Endothelial cell (in vitro differentiated cells): Measurements from ENCODE around the gene ICA1. TPM values are rescaled to one million over a fixed set of nuclear protein-coding genes. Genes with fewer than 3 reads are reported as not detected.

Experiments used
- DNase-seq: peaks from one replicate; pipeline ENCODE4 v3.0.0; 2021; ENCODE audit warnings: low spot score
- H3K27ac Mint-ChIP-seq: one replicate; pipeline ENCODE4 v1.8.0; 2021; ENCODE audit warnings: mixed read lengths, inconsistent platforms; ENCODE audit not compliant: unreplicated experiment
- H3K27me3 Mint-ChIP-seq: one replicate; pipeline ENCODE4 v1.8.0; 2021; ENCODE audit warnings: mild to moderate bottlenecking, moderate library complexity, mixed read lengths, inconsistent platforms; ENCODE audit not compliant: unreplicated experiment
- H3K36me3 Mint-ChIP-seq: one replicate; pipeline ENCODE4 v1.8.0; 2021; ENCODE audit warnings: mild to moderate bottlenecking, low read depth, mixed read lengths, inconsistent platforms; ENCODE audit not compliant: unreplicated experiment
- H3K4me1 Mint-ChIP-seq: one replicate; pipeline ENCODE4 v1.8.0; 2021; ENCODE audit warnings: mild to moderate bottlenecking, mixed read lengths, inconsistent platforms; ENCODE audit not compliant: unreplicated experiment
- H3K4me3 Mint-ChIP-seq: one replicate; pipeline ENCODE4 v1.8.0; 2021; ENCODE audit warnings: mild to moderate bottlenecking, mixed read lengths, inconsistent platforms; ENCODE audit not compliant: unreplicated experiment
- H3K9me3 Mint-ChIP-seq: one replicate; pipeline ENCODE4 v1.8.0; 2021; ENCODE audit warnings: mixed read lengths, inconsistent platforms; ENCODE audit not compliant: unreplicated experiment
- CTCF ChIP-seq: fragments of 200-600 bp; sonication (generic); IDR thresholded peaks from one replicate; pipeline ENCODE4 v1.5.0; 2021; ENCODE audit warnings: antibody characterized with exemption; ENCODE audit not compliant: unreplicated experiment
- total RNA-seq: library from RNA; stranded (reverse); fragmentation: NEBNext Ultra II Directional; extraction: Animal tissue kit (Norgen Biotek cat#: 25700); gene quantifications from one replicate; pipeline ENCODE4 v1.2.1, GENCODE V29; 2021; ENCODE audit not compliant: unreplicated experiment

Gene ICA1
- total RNA-seq, 1 donor from 2014 or later = 91.4 TPM

- no peaks in the 10 kb centered on the region for H3K27me3 Mint-ChIP-seq
- H3K27ac Mint-ChIP-seq = no peak overlapping the region
- H3K4me1 Mint-ChIP-seq = peaks cover 47% of the 10 kb centered on the region
- H3K36me3 Mint-ChIP-seq = peaks cover 17% of the 10 kb centered on the region
- TF ChIP-seq CTCF = no peak
- no peak for DNase-seq
- no peaks in the 10 kb centered on the region for H3K9me3 Mint-ChIP-seq
- H3K4me3 Mint-ChIP-seq = no peak overlapping the region
These were observed 112.7 kb downstream of the ICA1 start for GRCh38 chr7:8149222-8149621.

DNA sequence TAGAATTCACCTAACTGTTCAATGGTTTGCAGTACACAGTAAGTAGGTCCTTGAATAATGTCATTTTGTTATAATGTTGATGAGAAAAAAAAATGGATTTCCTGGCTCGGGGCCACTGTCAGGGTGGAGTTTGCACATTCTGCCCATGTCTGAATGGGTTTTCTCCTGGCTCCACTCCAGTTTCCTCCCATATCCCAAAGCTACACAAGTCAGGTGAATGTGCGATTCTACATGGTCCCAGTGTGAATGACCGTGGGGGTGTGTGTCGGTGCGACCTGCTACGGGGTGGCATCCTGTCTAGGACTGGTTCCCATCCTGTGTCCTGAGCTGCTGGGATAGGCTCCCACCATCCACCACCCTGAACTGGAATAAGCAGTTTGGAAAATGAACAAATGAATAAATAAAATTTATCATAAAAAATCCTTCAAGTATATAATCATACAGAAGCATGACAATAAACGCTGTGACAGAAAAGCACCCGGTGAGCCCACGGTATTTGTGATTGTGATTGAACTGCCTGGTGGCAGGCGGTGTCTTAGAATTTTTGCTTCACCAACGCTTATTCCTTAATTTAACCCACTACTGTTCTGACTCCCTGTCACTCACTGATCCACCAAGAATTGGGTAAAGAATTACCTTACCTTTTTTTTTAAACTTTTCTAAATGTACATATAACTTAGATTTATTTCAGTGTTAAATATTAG lies 114.1 kb downstream of the ICA1 start:
- no peak overlapping the region for H3K27ac Mint-ChIP-seq
- TF ChIP-seq CTCF = no peak
- H3K4me3 Mint-ChIP-seq = no peak overlapping the region
- peaks cover 10% of the 10 kb centered on the region for H3K36me3 Mint-ChIP-seq
- H3K27me3 Mint-ChIP-seq = no peaks in the 10 kb centered on the region
- no peak for DNase-seq
- H3K4me1 Mint-ChIP-seq = peaks cover 51% of the 10 kb centered on the region
- H3K9me3 Mint-ChIP-seq = no peaks in the 10 kb centered on the region

- Mint-ChIP-seq H3K9me3 (no peaks in the 10 kb centered on the region), H3K4me1 (peaks cover 49% of the 10 kb centered on the region), H3K36me3 (peaks cover 2% of the 10 kb centered on the region), H3K27ac (no peak overlapping the region), H3K27me3 (no peaks in the 10 kb centered on the region), H3K4me3 (no peak overlapping the region)
- no peak for TF ChIP-seq CTCF
- no peak for DNase-seq
These were observed 115.1 kb downstream of the ICA1 start for GRCh38 chr7:8146788-8147413.

- Mint-ChIP-seq H3K36me3 (peaks cover 2% of the 10 kb centered on the region), H3K4me1 (peaks cover 49% of the 10 kb centered on the region)
These were observed 115.7 kb downstream of the ICA1 start for GRCh38 chr7:8146106-8146787.

More at GRCh38 chr7:8146106-8146787, 115.7 kb downstream of the ICA1 start:
- no peak for DNase-seq
- Mint-ChIP-seq H3K9me3 (no peaks in the 10 kb centered on the region), H3K4me3 (no peak overlapping the region), H3K27ac (no peak overlapping the region), H3K27me3 (no peaks in the 10 kb centered on the region)
- TF ChIP-seq CTCF = no peak
